Panc1 (cell line): ENCODE results near the gene MYADML2. TPM values are rescaled to one million over a fixed set of nuclear protein-coding genes. Genes with fewer than 3 reads are reported as not detected.

Experiments
- ATAC-seq: fragments of 200-7000 bp; cut with Tn5 transposase; 2 replicates; pipeline ENCODE4 v1.9.1; 2020; ENCODE audit warnings: mild to moderate bottlenecking, moderate library complexity
- BruUV-seq: library from RNA; stranded (reverse); fragments of 400-500 nt; replicated peaks from 2 replicates; lab custom pipeline; 2021; lab: Mats Ljungman, UMichigan
- CTCF ChIA-PET: fragments of 300-600 bp; sonication (Branson Sonifier 250); formaldehyde crosslinking; loops from one replicate; lab custom pipeline; 2022; ENCODE audit warnings: antibody characterized with exemption; lab: Charles Lee
- POLR2A ChIA-PET: fragments of 300-600 bp; sonication (Branson Sonifier 250); formaldehyde crosslinking; loops from one replicate; lab custom pipeline; 2022; ENCODE audit warnings: antibody characterized with exemption; lab: Charles Lee
- DNase-seq: peaks from one replicate; pipeline ENCODE4 v3.0.0-alpha.2; 2010; ENCODE audit warnings: low read depth, low spot score
- H3K27ac ChIP-seq: 2 replicates; pipeline ENCODE4 v1.5.1; 2011; ENCODE audit warnings: mild to moderate bottlenecking, low read length, inconsistent platforms
- H3K27me3 ChIP-seq: fragments of 200-500 bp; sonication (Bioruptor generic); 2 replicates; pipeline ENCODE4 v1.6.0; 2014; ENCODE audit warnings: low read length, inconsistent platforms; ENCODE audit not compliant: control insufficient read depth, insufficient read depth
- H3K36me3 ChIP-seq: fragments of 200-500 bp; sonication (Bioruptor generic); 2 replicates; pipeline ENCODE4 v1.5.1; 2014; ENCODE audit warnings: inconsistent platforms, mild to moderate bottlenecking, low read length, moderate library complexity; ENCODE audit not compliant: control insufficient read depth, insufficient read depth
- H3K4me1 ChIP-seq: 2 replicates; pipeline ENCODE4 v1.5.1; 2011; ENCODE audit warnings: inconsistent platforms, mild to moderate bottlenecking, low read length, moderate library complexity; ENCODE audit not compliant: control insufficient read depth, insufficient read depth
- H3K4me3 ChIP-seq, 2 experiments: 2 replicates each; pipeline ENCODE4 v1.5.1; 2011 to 2012; ENCODE audit warnings: low read depth in 2 of 2, low read length in 2 of 2, mild to moderate bottlenecking in 2 of 2, inconsistent platforms in 1 of 2, moderate library complexity in 1 of 2
- H3K9me3 ChIP-seq: fragments of 200-500 bp; sonication (Bioruptor generic); 2 replicates; pipeline ENCODE4 v1.5.1; 2014; ENCODE audit warnings: low read depth, mild to moderate bottlenecking, inconsistent platforms, low read length, moderate library complexity; ENCODE audit not compliant: control insufficient read depth, insufficient read depth
- POLR2AphosphoS5 ChIP-seq: IDR thresholded peaks from 2 replicates; pipeline ENCODE4 v1.6.1; 2012; ENCODE audit warnings: mild to moderate bottlenecking, low read depth, low read length, moderate library complexity
- SIN3A ChIP-seq: IDR thresholded peaks from 2 replicates; pipeline ENCODE4 v1.6.1; 2012; ENCODE audit warnings: low read depth, mild to moderate bottlenecking, low read length, moderate library complexity, borderline replicate concordance; ENCODE audit not compliant: insufficient read depth
- TCF7L2 ChIP-seq: IDR thresholded peaks from 2 replicates; pipeline ENCODE4 v1.6.1; 2011; ENCODE audit warnings: mild to moderate bottlenecking, low read depth, low read length, inconsistent platforms
- in situ Hi-C: cut with HindIII; loops from 2 replicates; pipeline ENCODE4 v1.10.0; 2016; ENCODE audit warnings: low sequenced_read_pairs, low pct_unique_long_range_greater_than_20kb
- intact Hi-C: fragments of 100-400 bp; cut with micrococcal nuclease; formaldehyde crosslinking; loops from one replicate; pipeline ENCODE4 v1.10.0; 2022; ENCODE audit not compliant: unreplicated experiment
- total RNA-seq: library from RNA; stranded (reverse); gene quantifications from one replicate; pipeline ENCODE4 v1.2.1, GENCODE V29; 2021; ENCODE audit not compliant: unreplicated experiment
- TF ChIP-seq, protein P1 (sequence below): fragments of 450-650 bp; IDR thresholded peaks from 2 replicates; pipeline ENCODE4 v1.5.1; 2017; ENCODE audit warnings: mild to moderate bottlenecking
- TF ChIP-seq, protein P2 (sequence below), 2 experiments: IDR thresholded peaks; 2 replicates each; pipeline ENCODE4 v1.6.1; 2011 to 2012; ENCODE audit warnings: low read depth in 2 of 2, control low read depth in 1 of 2, low read length in 1 of 2, mild to moderate bottlenecking in 1 of 2, moderate library complexity in 1 of 2; ENCODE audit not compliant: insufficient read depth in 1 of 2

MYADML2 gene
- total RNA-seq, 1 experiment from 2014 or later = not detected

DNA sequence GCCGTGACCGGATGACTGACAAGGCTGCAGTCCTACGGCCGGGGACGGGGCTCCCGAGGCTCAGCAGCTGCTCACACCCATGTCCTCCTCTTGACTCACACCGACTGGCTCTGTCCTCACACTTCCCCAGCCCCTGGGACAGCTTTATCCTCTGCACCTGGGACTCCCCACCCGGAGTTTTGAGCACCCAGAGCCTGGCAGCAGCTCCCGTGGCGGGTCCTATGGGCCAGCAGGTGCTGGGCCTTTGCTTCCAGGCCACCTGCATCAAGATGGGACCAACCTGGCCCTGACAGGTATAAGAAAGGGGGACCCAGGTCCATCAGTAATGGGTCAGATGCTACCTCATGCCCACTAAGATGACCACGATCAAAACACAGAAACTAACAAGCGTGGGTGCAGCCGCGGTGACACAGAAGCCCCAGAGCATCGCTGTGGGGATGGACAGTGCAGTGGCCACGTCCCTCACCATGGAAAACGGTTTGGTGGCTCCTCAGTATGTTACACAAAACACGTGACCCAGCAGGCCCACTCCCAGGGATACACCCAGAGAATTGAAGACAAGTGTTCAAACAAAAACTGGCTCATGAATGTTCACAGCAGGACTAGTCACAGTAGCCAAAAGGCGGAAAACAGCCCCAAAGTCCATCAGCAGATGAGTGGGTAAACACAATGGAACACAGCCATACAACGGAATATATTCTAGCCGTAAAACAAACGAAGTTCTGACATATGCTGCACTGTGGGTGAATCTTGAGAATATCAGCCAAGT, 17.2 kb upstream of the MYADML2 start:
- no peak for DNase-seq
- ATAC-seq = no peak
- Histone ChIP-seq H3K4me3 (no peak overlapping the region), H3K27ac (no peak overlapping the region), H3K9me3 (no peaks in the 10 kb centered on the region), H3K27me3 (no peaks in the 10 kb centered on the region; the same call in 1 of the 2 replicates), H3K4me1 (peaks cover 5% of the 10 kb centered on the region; the same call in 1 of the 2 replicates), H3K36me3 (peaks cover 5% of the 10 kb centered on the region; the same call in 1 of the 2 replicates)
- ChIA-PET CTCF (interaction anchor here (0.7 kb wide), 1 partner anchor 283 kb away, joined by 5 read pairs; no protein-coding TSS in a partner anchor), POLR2A (no interaction called here)
- intact Hi-C loops (no loop called here), in situ Hi-C loops (no loop called here)
- TF ChIP-seq TCF7L2 (no peak), SIN3A (no peak), POLR2AphosphoS5 (no peak)
- TF ChIP-seq, protein P1, sequence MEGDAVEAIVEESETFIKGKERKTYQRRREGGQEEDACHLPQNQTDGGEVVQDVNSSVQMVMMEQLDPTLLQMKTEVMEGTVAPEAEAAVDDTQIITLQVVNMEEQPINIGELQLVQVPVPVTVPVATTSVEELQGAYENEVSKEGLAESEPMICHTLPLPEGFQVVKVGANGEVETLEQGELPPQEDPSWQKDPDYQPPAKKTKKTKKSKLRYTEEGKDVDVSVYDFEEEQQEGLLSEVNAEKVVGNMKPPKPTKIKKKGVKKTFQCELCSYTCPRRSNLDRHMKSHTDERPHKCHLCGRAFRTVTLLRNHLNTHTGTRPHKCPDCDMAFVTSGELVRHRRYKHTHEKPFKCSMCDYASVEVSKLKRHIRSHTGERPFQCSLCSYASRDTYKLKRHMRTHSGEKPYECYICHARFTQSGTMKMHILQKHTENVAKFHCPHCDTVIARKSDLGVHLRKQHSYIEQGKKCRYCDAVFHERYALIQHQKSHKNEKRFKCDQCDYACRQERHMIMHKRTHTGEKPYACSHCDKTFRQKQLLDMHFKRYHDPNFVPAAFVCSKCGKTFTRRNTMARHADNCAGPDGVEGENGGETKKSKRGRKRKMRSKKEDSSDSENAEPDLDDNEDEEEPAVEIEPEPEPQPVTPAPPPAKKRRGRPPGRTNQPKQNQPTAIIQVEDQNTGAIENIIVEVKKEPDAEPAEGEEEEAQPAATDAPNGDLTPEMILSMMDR = no peak
- TF ChIP-seq, protein P2, sequence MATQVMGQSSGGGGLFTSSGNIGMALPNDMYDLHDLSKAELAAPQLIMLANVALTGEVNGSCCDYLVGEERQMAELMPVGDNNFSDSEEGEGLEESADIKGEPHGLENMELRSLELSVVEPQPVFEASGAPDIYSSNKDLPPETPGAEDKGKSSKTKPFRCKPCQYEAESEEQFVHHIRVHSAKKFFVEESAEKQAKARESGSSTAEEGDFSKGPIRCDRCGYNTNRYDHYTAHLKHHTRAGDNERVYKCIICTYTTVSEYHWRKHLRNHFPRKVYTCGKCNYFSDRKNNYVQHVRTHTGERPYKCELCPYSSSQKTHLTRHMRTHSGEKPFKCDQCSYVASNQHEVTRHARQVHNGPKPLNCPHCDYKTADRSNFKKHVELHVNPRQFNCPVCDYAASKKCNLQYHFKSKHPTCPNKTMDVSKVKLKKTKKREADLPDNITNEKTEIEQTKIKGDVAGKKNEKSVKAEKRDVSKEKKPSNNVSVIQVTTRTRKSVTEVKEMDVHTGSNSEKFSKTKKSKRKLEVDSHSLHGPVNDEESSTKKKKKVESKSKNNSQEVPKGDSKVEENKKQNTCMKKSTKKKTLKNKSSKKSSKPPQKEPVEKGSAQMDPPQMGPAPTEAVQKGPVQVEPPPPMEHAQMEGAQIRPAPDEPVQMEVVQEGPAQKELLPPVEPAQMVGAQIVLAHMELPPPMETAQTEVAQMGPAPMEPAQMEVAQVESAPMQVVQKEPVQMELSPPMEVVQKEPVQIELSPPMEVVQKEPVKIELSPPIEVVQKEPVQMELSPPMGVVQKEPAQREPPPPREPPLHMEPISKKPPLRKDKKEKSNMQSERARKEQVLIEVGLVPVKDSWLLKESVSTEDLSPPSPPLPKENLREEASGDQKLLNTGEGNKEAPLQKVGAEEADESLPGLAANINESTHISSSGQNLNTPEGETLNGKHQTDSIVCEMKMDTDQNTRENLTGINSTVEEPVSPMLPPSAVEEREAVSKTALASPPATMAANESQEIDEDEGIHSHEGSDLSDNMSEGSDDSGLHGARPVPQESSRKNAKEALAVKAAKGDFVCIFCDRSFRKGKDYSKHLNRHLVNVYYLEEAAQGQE (IDR thresholded peaks at IDR 0.05; ENCODE audit: insufficient read depth in 1 of 2, low read depth in 2 of 2, low read length in 1 of 2) = no peak
- no TSS peak for BruUV-seq

DNA sequence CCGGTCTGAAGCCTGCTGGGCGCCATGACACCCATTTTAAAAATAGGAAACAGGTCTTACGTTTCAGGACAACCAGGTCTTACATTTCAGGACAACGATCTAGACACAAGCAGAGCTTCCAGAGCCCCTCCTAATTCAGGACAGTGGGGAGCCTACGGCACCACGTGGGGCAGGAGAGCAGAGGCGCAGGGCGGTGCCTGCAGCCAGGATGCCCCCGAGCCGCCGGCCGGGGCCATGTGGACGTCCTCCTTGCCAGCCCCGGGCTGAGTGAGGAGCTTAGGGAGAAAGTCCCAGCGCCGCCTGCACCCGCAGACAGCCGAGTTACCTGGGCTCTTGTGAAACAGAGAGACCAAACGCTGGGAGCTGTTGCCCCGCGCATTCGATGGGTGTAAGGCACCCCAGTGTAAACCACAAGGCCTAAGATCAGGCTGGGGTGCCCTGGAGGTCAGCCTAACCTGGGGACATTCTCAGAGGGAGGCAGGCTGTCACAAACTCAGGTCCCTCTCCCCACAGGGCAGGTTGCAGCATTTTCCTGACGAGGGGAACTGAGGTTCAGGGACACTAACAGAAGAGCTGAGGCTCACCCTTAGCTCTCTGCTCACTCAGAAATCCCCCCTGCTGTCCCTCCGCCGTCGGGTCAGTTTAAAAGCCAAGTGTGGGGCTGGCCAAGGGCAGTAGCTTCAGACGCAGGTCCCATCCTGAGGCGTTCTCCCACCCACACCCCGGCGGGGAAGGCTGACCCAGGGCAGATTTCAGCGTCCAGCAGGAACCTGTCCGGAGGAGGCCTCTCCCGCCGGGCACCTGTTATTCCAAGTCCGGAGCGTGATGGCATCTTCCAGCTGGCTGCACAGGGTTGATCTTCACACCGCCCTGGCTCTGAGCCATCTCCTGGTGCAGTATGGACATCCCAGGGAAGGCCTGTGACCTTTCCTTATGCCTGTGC, 15.7 kb upstream of the MYADML2 start:
- POLR2A ChIA-PET = no interaction called here

More for the DNA sequence above, 15.7 kb upstream of the MYADML2 start:
- TF ChIP-seq SIN3A (no peak), POLR2AphosphoS5 (no peak), TCF7L2 (no peak)
- Histone ChIP-seq H3K4me3 (no peak overlapping the region), H3K9me3 (no peaks in the 10 kb centered on the region), H3K36me3 (peaks cover 5% of the 10 kb centered on the region; the same call in 1 of the 2 replicates), H3K4me1 (peaks cover 11% of the 10 kb centered on the region), H3K27me3 (no peaks in the 10 kb centered on the region; the same call in 1 of the 2 replicates), H3K27ac (no peak overlapping the region)
- DNase-seq (no peak), ATAC-seq (no peak)
- intact Hi-C loops = loop anchor here (2.0 kb wide), 1 partner anchor 58 kb away; no protein-coding TSS in a partner anchor
- no TSS peak for BruUV-seq
- CTCF ChIA-PET = interaction anchor here (4.4 kb wide), 1 partner anchor 58 kb away, joined by 37 read pairs; the partner anchor contains the start of genes CENPX and LRRC45
- in situ Hi-C loops = no loop called here
